ENCODE results near the gene AMER3. TPM values are rescaled to one million over a fixed set of nuclear protein-coding genes. Genes with fewer than 3 reads are reported as not detected.

Gene AMER3
- total RNA-seq, 5 donors from 2014 or later (not counting 1 experiment from before 2014, with no cell fraction given): not detected

DNA sequence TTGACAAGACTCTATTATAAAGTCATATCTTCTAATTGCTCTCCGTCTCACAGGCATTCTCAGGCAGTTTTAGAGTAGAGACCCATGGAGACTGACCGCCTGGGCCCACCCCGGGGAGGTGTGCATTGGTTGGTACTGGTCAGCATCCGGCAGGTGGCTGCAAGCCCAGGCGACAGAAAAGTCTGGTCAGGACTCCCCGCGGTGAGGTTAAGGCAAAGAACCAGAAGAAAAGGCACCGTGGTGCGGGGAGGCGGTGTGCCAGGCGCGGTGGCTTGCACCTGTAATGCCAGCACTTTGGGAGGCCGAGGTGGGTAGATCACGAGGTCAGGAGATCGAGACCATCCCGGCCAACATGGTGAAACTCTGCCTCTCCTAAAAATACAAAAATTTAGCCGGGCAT lies 32.5 kb downstream of the AMER3 start:
- H3K9me3 Mint-ChIP-seq: no peaks in the 10 kb centered on the region
- no peak overlapping the region for H3K27ac Mint-ChIP-seq
- Histone ChIP-seq H3K27ac (ENCODE audit: low read length) (no peak overlapping the region), H3K4me1 (ENCODE audit: control insufficient read depth in 1 of 2, extremely low read depth in 1 of 2, insufficient read depth in 2 of 2, low read length in 2 of 2) (no peaks in the 10 kb centered on the region), H3K4me3 (ENCODE audit: control insufficient read depth in 1 of 2, extremely low read depth in 1 of 2, low read length in 1 of 2) (no peak overlapping the region), H3K27me3 (replicated peaks in 1 of 2; ENCODE audit: control insufficient read depth in 2 of 2, extremely low read depth in 1 of 2, insufficient read depth in 2 of 2, low read length in 1 of 2) (peaks cover 0 to 5% of the 10 kb centered on the region in 2 experiments), H3K9me3 (no peaks in the 10 kb centered on the region), H3K36me3 (ENCODE audit: control insufficient read depth in 2 of 2, extremely low read depth in 1 of 2, insufficient read depth in 1 of 2, low read length in 1 of 2) (no peaks in the 10 kb centered on the region)
- POLR2A ChIA-PET: no interaction called here
- peaks cover 0 to 5% of the 10 kb centered on the region in 2 donors for H3K27me3 Mint-ChIP-seq
- ATAC-seq (replicated peaks in 1 of 4) (no peak), DNase-seq (no peak)
- WGBS (ENCODE audit: insufficient coverage): 76% methylated on average over 15 of the region's 17 CpGs
- no peak overlapping the region for H3K4me3 Mint-ChIP-seq
- no peaks in the 10 kb centered on the region for H3K36me3 Mint-ChIP-seq
- CTCF ChIA-PET: no interaction called here
- no peaks in the 10 kb centered on the region for H3K4me1 Mint-ChIP-seq

DNA sequence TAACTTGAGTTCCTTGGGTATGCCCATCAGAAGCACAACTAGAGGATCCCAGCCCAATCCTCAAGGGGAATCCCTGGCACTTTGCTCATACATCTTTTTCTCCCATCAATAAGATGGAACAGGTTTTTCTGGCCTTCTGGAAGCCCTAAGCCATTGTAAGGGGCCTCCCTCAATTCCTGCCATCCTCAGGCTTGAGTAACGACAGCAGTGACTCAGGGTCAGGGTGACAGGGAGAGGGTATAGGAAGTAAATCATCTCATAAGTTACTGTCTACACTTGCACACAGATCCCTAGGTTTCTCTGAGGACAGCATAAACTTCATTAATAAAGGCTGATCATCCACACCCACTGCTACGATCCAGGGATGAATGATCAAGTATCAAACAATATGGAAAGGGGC lies 35.0 kb downstream of the AMER3 start:
- Mint-ChIP-seq H3K36me3 (no peaks in the 10 kb centered on the region), H3K9me3 (no peaks in the 10 kb centered on the region), H3K27me3 (peaks cover 5% of the 10 kb centered on the region in 2 donors), H3K27ac (no peak overlapping the region), H3K4me1 (no peaks in the 10 kb centered on the region), H3K4me3 (no peak overlapping the region)
- DNase-seq (no peak), ATAC-seq (replicated peaks in 1 of 4) (no peak)
- ChIA-PET CTCF (interaction anchor here in 1 of 2 donors (0.5 kb wide), 1 partner anchor 852 kb away, joined by 3 read pairs; no protein-coding TSS in a partner anchor), POLR2A (no interaction called here)
- Histone ChIP-seq H3K36me3 (ENCODE audit: control insufficient read depth in 2 of 2, extremely low read depth in 1 of 2, insufficient read depth in 1 of 2, low read length in 1 of 2) (no peaks in the 10 kb centered on the region), H3K4me3 (ENCODE audit: control insufficient read depth in 1 of 2, extremely low read depth in 1 of 2, low read length in 1 of 2) (no peak overlapping the region), H3K4me1 (ENCODE audit: control insufficient read depth in 1 of 2, extremely low read depth in 1 of 2, insufficient read depth in 2 of 2, low read length in 2 of 2) (no peaks in the 10 kb centered on the region), H3K27ac (ENCODE audit: low read length) (no peak overlapping the region), H3K27me3 (replicated peaks in 1 of 2; ENCODE audit: control insufficient read depth in 2 of 2, extremely low read depth in 1 of 2, insufficient read depth in 2 of 2, low read length in 1 of 2) (peaks cover 0 to 6% of the 10 kb centered on the region in 2 experiments), H3K9me3 (no peaks in the 10 kb centered on the region)
- no CpG with 5 or more reads among the region's 2 CpGs for WGBS (ENCODE audit: insufficient coverage)

DNA sequence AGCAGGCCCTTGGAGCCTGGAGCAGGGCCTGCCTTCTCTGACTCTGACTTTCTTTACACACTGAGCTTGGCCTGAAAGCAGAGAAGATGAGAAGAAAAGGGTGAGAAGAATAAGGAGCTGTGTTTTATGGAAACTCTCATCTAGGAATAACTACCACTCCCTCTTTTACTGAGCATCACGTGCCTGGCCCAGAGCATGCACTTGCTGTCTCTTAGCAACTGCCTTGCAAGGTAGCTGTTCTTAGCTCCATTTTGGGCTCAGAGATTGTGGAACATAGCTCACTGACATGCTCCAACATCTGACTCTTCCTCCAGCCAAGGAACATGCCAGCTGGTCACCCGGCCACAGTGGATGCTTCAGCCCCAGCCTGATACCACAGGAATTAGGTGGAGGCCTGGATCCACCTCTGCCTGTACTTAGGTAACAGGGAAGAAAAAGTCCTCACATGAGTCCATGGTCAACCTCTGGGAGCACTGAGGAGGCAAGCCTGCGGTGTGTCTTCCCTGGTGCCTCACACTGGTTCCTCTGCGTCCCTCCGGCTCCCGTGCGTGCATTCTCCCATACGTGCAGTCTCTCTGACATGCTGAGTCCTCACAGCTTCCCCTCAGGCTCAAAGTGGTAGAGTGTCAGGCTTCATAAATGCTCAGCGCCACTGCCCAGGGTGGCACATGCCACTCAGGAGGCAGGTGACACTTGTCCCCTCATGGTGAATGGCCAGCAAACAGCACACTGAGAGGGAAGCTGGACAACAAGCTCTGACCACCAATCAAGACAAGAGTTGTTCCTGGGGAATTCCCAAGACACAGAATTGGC lies 35.7 kb downstream of the AMER3 start:
- Histone ChIP-seq H3K4me3 (ENCODE audit: control insufficient read depth in 1 of 2, extremely low read depth in 1 of 2, low read length in 1 of 2) (no peak overlapping the region), H3K4me1 (ENCODE audit: control insufficient read depth in 1 of 2, extremely low read depth in 1 of 2, insufficient read depth in 2 of 2, low read length in 2 of 2) (peaks cover 0 to 3% of the 10 kb centered on the region in 2 experiments), H3K36me3 (ENCODE audit: control insufficient read depth in 2 of 2, extremely low read depth in 1 of 2, insufficient read depth in 1 of 2, low read length in 1 of 2) (no peaks in the 10 kb centered on the region), H3K27ac (ENCODE audit: low read length) (no peak overlapping the region), H3K27me3 (replicated peaks in 1 of 2; ENCODE audit: control insufficient read depth in 2 of 2, extremely low read depth in 1 of 2, insufficient read depth in 2 of 2, low read length in 1 of 2) (peaks cover 0 to 10% of the 10 kb centered on the region in 2 experiments), H3K9me3 (no peaks in the 10 kb centered on the region)
- DNase-seq (no peak), ATAC-seq (replicated peaks in 1 of 4) (no peak)
- peaks cover 0 to 2% (median 0%) of the 10 kb centered on the region in 3 donors for H3K4me1 Mint-ChIP-seq
- H3K27ac Mint-ChIP-seq: no peak overlapping the region
- H3K27me3 Mint-ChIP-seq: peaks cover 5% of the 10 kb centered on the region in 2 donors
- WGBS (ENCODE audit: insufficient coverage): 77% methylated on average over 3 of the region's 9 CpGs
- ChIA-PET CTCF (interaction anchor here in 1 of 2 donors (0.5 to 0.7 kb wide), 2 partner anchors 77 to 851 kb away, joined by 3 to 4 read pairs; no protein-coding TSS in a partner anchor), POLR2A (no interaction called here)
- no peaks in the 10 kb centered on the region for H3K36me3 Mint-ChIP-seq
- no peak overlapping the region for H3K4me3 Mint-ChIP-seq
- H3K9me3 Mint-ChIP-seq: no peaks in the 10 kb centered on the region

DNA sequence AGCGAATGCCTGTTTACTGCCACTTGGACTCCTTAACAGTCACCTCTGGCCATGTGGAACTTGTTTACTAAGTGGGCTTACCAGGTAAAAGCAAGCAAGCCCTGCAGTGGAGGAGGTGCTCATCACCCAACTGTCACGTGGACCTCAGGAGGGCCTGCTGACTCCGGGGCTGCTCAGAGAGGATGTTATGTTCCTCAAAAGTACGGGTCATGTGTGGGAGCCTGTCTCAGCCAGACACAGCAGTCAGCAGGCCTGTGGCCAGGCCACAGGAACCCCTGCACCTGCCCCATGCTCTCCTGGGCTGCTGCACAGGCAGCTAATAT lies 36.2 kb downstream of the AMER3 start:
- H3K27ac ChIP-seq (ENCODE audit: low read length): no peak overlapping the region
- peaks cover 0 to 7% of the 10 kb centered on the region in 2 experiments for H3K4me1 ChIP-seq (ENCODE audit: control insufficient read depth in 1 of 2, extremely low read depth in 1 of 2, insufficient read depth in 2 of 2, low read length in 2 of 2)
- Mint-ChIP-seq H3K9me3 (no peaks in the 10 kb centered on the region), H3K36me3 (no peaks in the 10 kb centered on the region), H3K4me1 (peaks cover 0 to 4% (median 0%) of the 10 kb centered on the region in 3 donors), H3K27ac (no peak overlapping the region), H3K4me3 (no peak overlapping the region), H3K27me3 (peaks cover 4 to 5% of the 10 kb centered on the region in 2 donors)
- H3K4me3 ChIP-seq (ENCODE audit: control insufficient read depth in 1 of 2, extremely low read depth in 1 of 2, low read length in 1 of 2): no peak overlapping the region
- ChIA-PET POLR2A (no interaction called here), CTCF (no interaction called here)
- ATAC-seq (replicated peaks in 1 of 4) (no peak), DNase-seq (no peak)
- WGBS (ENCODE audit: insufficient coverage): 42% methylated on average over 3 of the region's 4 CpGs
- H3K9me3 ChIP-seq: no peaks in the 10 kb centered on the region
- peaks cover 0 to 10% of the 10 kb centered on the region in 2 experiments for H3K27me3 ChIP-seq (replicated peaks in 1 of 2; ENCODE audit: control insufficient read depth in 2 of 2, extremely low read depth in 1 of 2, insufficient read depth in 2 of 2, low read length in 1 of 2)
- no peaks in the 10 kb centered on the region for H3K36me3 ChIP-seq (ENCODE audit: control insufficient read depth in 2 of 2, extremely low read depth in 1 of 2, insufficient read depth in 1 of 2, low read length in 1 of 2)

DNA sequence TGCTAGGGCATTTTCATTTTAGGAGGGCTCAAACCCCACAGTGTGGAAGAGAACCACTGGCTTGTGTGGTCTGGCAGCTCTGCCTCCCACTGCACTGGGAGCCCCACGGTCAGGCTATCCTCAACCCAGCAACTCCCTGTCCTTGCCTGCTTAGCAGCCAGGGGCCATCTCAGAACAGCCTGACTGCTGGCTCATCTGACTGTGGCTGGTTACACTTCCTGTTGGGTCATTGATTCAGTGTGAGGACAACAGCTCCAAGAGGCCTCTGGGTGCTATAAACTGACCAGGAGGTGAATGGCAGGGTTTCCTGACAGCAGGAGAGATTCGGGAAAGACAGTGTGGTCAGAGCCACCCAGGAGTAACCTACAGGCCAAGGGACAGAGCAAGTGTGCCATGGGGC lies 40.1 kb downstream of the AMER3 start:
- H3K27me3 Mint-ChIP-seq: peaks cover 0 to 5% of the 10 kb centered on the region in 2 donors
- 52% methylated on average over 2 of the region's 2 CpGs for WGBS (ENCODE audit: insufficient coverage)
- no peaks in the 10 kb centered on the region for H3K36me3 Mint-ChIP-seq
- H3K36me3 ChIP-seq (ENCODE audit: control insufficient read depth in 2 of 2, extremely low read depth in 1 of 2, insufficient read depth in 1 of 2, low read length in 1 of 2): no peaks in the 10 kb centered on the region
- H3K27ac ChIP-seq (ENCODE audit: low read length): no peak overlapping the region
- no peaks in the 10 kb centered on the region for H3K9me3 Mint-ChIP-seq
- H3K4me1 Mint-ChIP-seq: peaks cover 0 to 10% (median 6%) of the 10 kb centered on the region in 3 donors
- no peaks in the 10 kb centered on the region for H3K9me3 ChIP-seq
- H3K4me3 Mint-ChIP-seq: no peak overlapping the region
- DNase-seq (no peak), ATAC-seq (replicated peaks in 1 of 4) (no peak)
- no peak overlapping the region for H3K4me3 ChIP-seq (ENCODE audit: control insufficient read depth in 1 of 2, extremely low read depth in 1 of 2, low read length in 1 of 2)
- peaks cover 0 to 20% of the 10 kb centered on the region in 2 experiments for H3K27me3 ChIP-seq (replicated peaks in 1 of 2; ENCODE audit: control insufficient read depth in 2 of 2, extremely low read depth in 1 of 2, insufficient read depth in 2 of 2, low read length in 1 of 2)
- ChIA-PET POLR2A (no interaction called here), CTCF (interaction anchor here (0.5 to 0.7 kb wide), 3 partner anchors 15 to 128 kb away, joined by 3 read pairs; no protein-coding TSS in a partner anchor)
- H3K27ac Mint-ChIP-seq: no peak overlapping the region
- H3K4me1 ChIP-seq (ENCODE audit: control insufficient read depth in 1 of 2, extremely low read depth in 1 of 2, insufficient read depth in 2 of 2, low read length in 2 of 2): peaks cover 0 to 20% of the 10 kb centered on the region in 2 experiments

DNA sequence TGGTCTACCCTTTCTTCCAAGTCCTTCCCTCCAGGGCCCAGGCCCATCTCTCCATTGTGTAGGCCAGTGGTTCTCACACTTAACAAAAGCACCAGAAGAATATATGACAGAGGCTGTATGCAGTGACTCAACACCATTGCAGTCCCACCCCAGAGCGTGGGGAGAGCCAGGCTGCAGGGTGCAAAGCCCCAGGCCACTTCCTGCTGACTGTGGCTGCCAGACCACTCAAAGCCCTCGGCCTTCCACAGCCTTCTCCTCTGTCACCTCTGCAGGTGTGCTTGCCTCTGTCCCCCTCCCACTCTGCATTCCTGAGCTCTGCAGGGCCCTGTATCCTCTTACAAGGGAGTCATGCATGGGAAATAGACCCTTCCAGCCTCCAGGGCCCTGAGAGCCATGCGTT lies 41.0 kb downstream of the AMER3 start:
- H3K27me3 Mint-ChIP-seq: peaks cover 0 to 5% of the 10 kb centered on the region in 2 donors
- peak overlapping the region in 1 of 3 donors; percentile 39 for H3K4me3 Mint-ChIP-seq
- ATAC-seq (replicated peaks in 1 of 4) (no peak), DNase-seq (peak in 2 of 35 experiments; percentile 13 to 15)
- ChIA-PET CTCF (interaction anchor here (0.7 to 1.5 kb wide), 2 partner anchors 77 to 127 kb away, joined by 3 to 12 read pairs; no protein-coding TSS in a partner anchor), POLR2A (no interaction called here)
- Histone ChIP-seq H3K4me1 (ENCODE audit: control insufficient read depth in 1 of 2, extremely low read depth in 1 of 2, insufficient read depth in 2 of 2, low read length in 2 of 2) (peaks cover 0 to 20% of the 10 kb centered on the region in 2 experiments), H3K9me3 (no peaks in the 10 kb centered on the region), H3K36me3 (ENCODE audit: control insufficient read depth in 2 of 2, extremely low read depth in 1 of 2, insufficient read depth in 1 of 2, low read length in 1 of 2) (no peaks in the 10 kb centered on the region), H3K27me3 (replicated peaks in 1 of 2; ENCODE audit: control insufficient read depth in 2 of 2, extremely low read depth in 1 of 2, insufficient read depth in 2 of 2, low read length in 1 of 2) (peaks cover 1 to 20% of the 10 kb centered on the region in 2 experiments), H3K4me3 (ENCODE audit: control insufficient read depth in 1 of 2, extremely low read depth in 1 of 2, low read length in 1 of 2) (no peak overlapping the region), H3K27ac (ENCODE audit: low read length) (no peak overlapping the region)
- no peaks in the 10 kb centered on the region for H3K9me3 Mint-ChIP-seq
- H3K36me3 Mint-ChIP-seq: no peaks in the 10 kb centered on the region
- 53% methylated on average over 3 of the region's 3 CpGs for WGBS (ENCODE audit: insufficient coverage)
- no peak overlapping the region for H3K27ac Mint-ChIP-seq
- H3K4me1 Mint-ChIP-seq: peaks cover 0 to 10% (median 6%) of the 10 kb centered on the region in 3 donors

Measured in T-cell (primary cell).